ENCODE data around the gene TGM4. TPM values are rescaled to one million over a fixed set of nuclear protein-coding genes. Genes with fewer than 3 reads are reported as not detected.

TGM4 gene
- total and polyA plus RNA-seq, 9 of the 15 experiments (the other 6 are each of a cell fraction or from before 2014, with no cell fraction given): not detected

- no peak overlapping the region for H2AFZ ChIP-seq (ENCODE audit: low read depth, low read length)
- no peaks in the 10 kb centered on the region for H4K20me1 ChIP-seq (replicated peaks; ENCODE audit: control insufficient read depth, insufficient read depth, low read length)
- 2% methylated on average over 2 of the region's 3 CpGs for WGBS (ENCODE audit: insufficient coverage, low coverage, missing lambda C conversion rate)
- in situ Hi-C loops (cut with MboI) (no loop called here), intact Hi-C loops (cut with micrococcal nuclease) (no loop called here)
- ATAC-seq (peak; percentile 39; the same call in 1 of the 3 replicates), FAIRE-seq (no peak), DNase-seq (ENCODE audit: extremely low read depth in 1 of 4, low spot score in 3 of 4) (no peak)
- H3K4me1 ChIP-seq (replicated peaks in 1 of 2; ENCODE audit: control insufficient read depth in 2 of 2, insufficient read depth in 2 of 2, low read length in 2 of 2): no peaks in the 10 kb centered on the region
- H3K9me3 ChIP-seq (replicated peaks; ENCODE audit: control insufficient read depth, insufficient read depth, low read depth, low read length): no peaks in the 10 kb centered on the region
- H3K79me2 ChIP-seq (ENCODE audit: control insufficient read depth, insufficient read depth, low read length): no peaks in the 10 kb centered on the region
- CTCF ChIA-PET (ENCODE audit: low intra/inter-chr PET ratio): no interaction called here
- H3K27ac ChIP-seq (ENCODE audit: extremely low read depth, low read depth, low read length): no peak overlapping the region
- TF ChIP-seq MTA1 (IDR thresholded peaks at IDR 0.05; ENCODE audit: borderline replicate concordance): no peak
- no peak for TF ChIP-seq MAZ (CRISPR knock-in tag; conservative IDR thresholded peaks at IDR 0.05 in 1 of 2, IDR thresholded peaks at IDR 0.05 in 1 of 2)
- TF ChIP-seq RFX1 (IDR thresholded peaks at IDR 0.05): peak; percentile 73
- TF ChIP-seq NCOA1 (IDR thresholded peaks at IDR 0.05; ENCODE audit: low read depth): no peak
- H3K4me2 ChIP-seq (ENCODE audit: insufficient read depth, low read length): no peak overlapping the region
- H3K36me3 ChIP-seq (ENCODE audit: control insufficient read depth, insufficient read depth, low read length): no peaks in the 10 kb centered on the region
- H3K9ac ChIP-seq (ENCODE audit: insufficient read depth in 1 of 2, low read depth in 2 of 2, low read length in 2 of 2): no peak overlapping the region
- POLR2A ChIA-PET: interaction anchor here (0.8 to 1.4 kb wide), 2 partner anchors 9 to 12 kb away, joined by 5 to 6 read pairs; no protein-coding TSS in a partner anchor
- no peak overlapping the region for H3K4me3 ChIP-seq
- peaks cover 21 to 48% of the 10 kb centered on the region in 2 experiments; a peak in 4 of 5 replicates for H3K27me3 ChIP-seq (ENCODE audit: control insufficient read depth in 2 of 2, insufficient read depth in 2 of 2, low read length in 2 of 2)
- no peaks in the 10 kb centered on the region for H3K9me1 ChIP-seq (ENCODE audit: control insufficient read depth, insufficient read depth, low read length)
- BruUV-seq (replicated peaks): no TSS peak
Measured at GRCh38 chr3:44905446-44906157, 31.2 kb downstream of the TGM4 start.

DNA sequence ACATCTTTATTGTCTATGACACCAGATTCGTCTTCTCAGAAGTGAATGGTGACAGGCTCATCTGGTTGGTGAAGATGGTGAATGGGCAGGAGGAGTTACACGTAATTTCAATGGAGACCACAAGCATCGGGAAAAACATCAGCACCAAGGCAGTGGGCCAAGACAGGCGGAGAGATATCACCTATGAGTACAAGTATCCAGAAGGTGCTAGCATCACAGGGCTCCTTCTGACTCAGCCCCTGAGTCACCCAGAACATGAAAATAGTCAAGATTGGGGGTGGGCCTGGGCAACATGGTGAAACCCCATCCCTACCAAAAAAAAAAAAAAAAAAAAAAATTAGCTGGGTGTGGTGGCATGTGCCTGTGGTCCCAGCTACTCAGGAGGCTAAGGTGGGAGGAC is 32.6 kb downstream of the TGM4 start:
- H3K36me3 ChIP-seq (ENCODE audit: control insufficient read depth, insufficient read depth, low read length): no peaks in the 10 kb centered on the region
- H3K4me1 ChIP-seq (replicated peaks in 1 of 2; ENCODE audit: control insufficient read depth in 2 of 2, insufficient read depth in 2 of 2, low read length in 2 of 2): no peaks in the 10 kb centered on the region
- no peak overlapping the region for H2AFZ ChIP-seq (ENCODE audit: low read depth, low read length)
- H3K27me3 ChIP-seq (ENCODE audit: control insufficient read depth in 2 of 2, insufficient read depth in 2 of 2, low read length in 2 of 2): peaks cover 9 to 34% of the 10 kb centered on the region in 2 experiments; a peak in 4 of 5 replicates
- H4K20me1 ChIP-seq (replicated peaks; ENCODE audit: control insufficient read depth, insufficient read depth, low read length): no peaks in the 10 kb centered on the region
- no peaks in the 10 kb centered on the region for H3K9me3 ChIP-seq (replicated peaks; ENCODE audit: control insufficient read depth, insufficient read depth, low read depth, low read length)
- H3K4me2 ChIP-seq (ENCODE audit: insufficient read depth, low read length): no peak overlapping the region
- H3K4me3 ChIP-seq: no peak overlapping the region
- DNase-seq (ENCODE audit: extremely low read depth in 1 of 4, low spot score in 3 of 4) (no peak), ATAC-seq (no peak), FAIRE-seq (no peak)
- WGBS (ENCODE audit: insufficient coverage, low coverage, missing lambda C conversion rate): 2% methylated on average over 4 of the region's 4 CpGs
- H3K9ac ChIP-seq (ENCODE audit: insufficient read depth in 1 of 2, low read depth in 2 of 2, low read length in 2 of 2): no peak overlapping the region
- intact Hi-C loops (cut with micrococcal nuclease) (no loop called here), in situ Hi-C loops (cut with MboI) (no loop called here)
- no peaks in the 10 kb centered on the region for H3K9me1 ChIP-seq (ENCODE audit: control insufficient read depth, insufficient read depth, low read length)
- no TSS peak for BruUV-seq (replicated peaks)
- ChIA-PET POLR2A (interaction anchor here (0.6 to 1.1 kb wide), 3 partner anchors 20 to 659 kb away, joined by 3 to 7 read pairs (median 3); no protein-coding TSS in a partner anchor), CTCF (ENCODE audit: low intra/inter-chr PET ratio) (no interaction called here)
- no peaks in the 10 kb centered on the region for H3K79me2 ChIP-seq (ENCODE audit: control insufficient read depth, insufficient read depth, low read length)
- no peak overlapping the region for H3K27ac ChIP-seq (ENCODE audit: extremely low read depth, low read depth, low read length)
- TF ChIP-seq STAT5B (CRISPR knock-in tag; IDR thresholded peaks at IDR 0.05) (no peak), MAZ (CRISPR knock-in tag; conservative IDR thresholded peaks at IDR 0.05 in 1 of 2, IDR thresholded peaks at IDR 0.05 in 1 of 2) (no peak), ETV1 (tag; conservative IDR thresholded peaks at IDR 0.05; ENCODE audit: low read depth) (no peak), ZZZ3 (IDR thresholded peaks at IDR 0.05) (no peak), JUNB (CRISPR knock-in tag; conservative IDR thresholded peaks at IDR 0.05) (no peak), CBX2 (IDR thresholded peaks at IDR 0.05; ENCODE audit: insufficient read depth, low read length, poor library complexity, severe bottlenecking) (no peak)
- TF ChIP-seq, protein P1, sequence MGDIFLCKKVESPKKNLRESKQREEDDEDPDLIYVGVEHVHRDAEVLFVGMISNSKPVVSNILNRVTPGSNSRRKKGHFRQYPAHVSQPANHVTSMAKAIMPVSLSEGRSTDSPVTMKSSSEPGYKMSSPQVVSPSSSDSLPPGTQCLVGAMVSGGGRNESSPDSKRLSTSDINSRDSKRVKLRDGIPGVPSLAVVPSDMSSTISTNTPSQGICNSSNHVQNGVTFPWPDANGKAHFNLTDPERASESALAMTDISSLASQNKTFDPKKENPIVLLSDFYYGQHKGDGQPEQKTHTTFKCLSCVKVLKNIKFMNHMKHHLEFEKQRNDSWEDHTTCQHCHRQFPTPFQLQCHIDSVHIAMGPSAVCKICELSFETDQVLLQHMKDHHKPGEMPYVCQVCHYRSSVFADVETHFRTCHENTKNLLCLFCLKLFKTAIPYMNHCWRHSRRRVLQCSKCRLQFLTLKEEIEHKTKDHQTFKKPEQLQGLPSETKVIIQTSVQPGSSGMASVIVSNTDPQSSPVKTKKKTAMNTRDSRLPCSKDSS (IDR thresholded peaks at IDR 0.05; ENCODE audit: low read depth, partially characterized antibody): no peak
